Type B pancreatic cell (in vitro differentiated cells): ENCODE measurements around the gene DPF3. TPM values are rescaled to one million over a fixed set of nuclear protein-coding genes. Genes with fewer than 3 reads are reported as not detected.

Source experiments
- DNase-seq: peaks from one replicate; pipeline ENCODE4 v3.0.0; 2021; ENCODE audit warnings: mixed read lengths; ENCODE audit not compliant: unreplicated experiment; ENCODE audit errors: extremely low spot score
- H3K27ac Mint-ChIP-seq: 2 replicates; pipeline ENCODE4 v1.8.0; 2021; ENCODE audit warnings: mild to moderate bottlenecking, mixed read lengths
- H3K27me3 Mint-ChIP-seq: 2 replicates; pipeline ENCODE4 v1.8.0; 2021; ENCODE audit warnings: mixed read lengths
- H3K36me3 Mint-ChIP-seq: 2 replicates; pipeline ENCODE4 v1.8.0; 2021; ENCODE audit warnings: mixed read lengths
- H3K4me1 Mint-ChIP-seq: one replicate; pipeline ENCODE4 v1.8.0; 2021; ENCODE audit warnings: mixed read lengths; ENCODE audit not compliant: unreplicated experiment
- H3K4me3 Mint-ChIP-seq: 2 replicates; pipeline ENCODE4 v1.8.0; 2021; ENCODE audit warnings: mild to moderate bottlenecking, mixed read lengths
- H3K9me3 Mint-ChIP-seq: 2 replicates; pipeline ENCODE4 v1.8.0; 2021; ENCODE audit warnings: mixed read lengths
- CTCF ChIP-seq: fragments of 200-600 bp; sonication (generic); conservative IDR thresholded peaks from 2 replicates; pipeline ENCODE4 v1.5.0; 2021; ENCODE audit warnings: antibody characterized with exemption, mild to moderate bottlenecking
- total RNA-seq: library from RNA; stranded (reverse); gene quantifications from 2 replicates; pipeline ENCODE4 v1.2.1, GENCODE V29; 2021; ENCODE audit warnings: low replicate concordance

DPF3 gene
- total RNA-seq, 1 donor from 2014 or later = 4.5 TPM

- Mint-ChIP-seq H3K4me1 (peaks cover 10% of the 10 kb centered on the region), H3K36me3 (peaks cover 4% of the 10 kb centered on the region), H3K9me3 (peaks cover 5% of the 10 kb centered on the region), H3K4me3 (no peak overlapping the region), H3K27ac (no peak overlapping the region), H3K27me3 (peaks cover 11% of the 10 kb centered on the region)
- no peak for DNase-seq
- no peak for TF ChIP-seq CTCF
These were observed 218.8 kb downstream of the DPF3 start for GRCh38 chr14:72675126-72675525.

GRCh38 chr14:72673179-72673578, 220.7 kb downstream of the DPF3 start:
- TF ChIP-seq CTCF = no peak
- Mint-ChIP-seq H3K9me3 (peaks cover 5% of the 10 kb centered on the region), H3K36me3 (peaks cover 4% of the 10 kb centered on the region), H3K27ac (no peak overlapping the region), H3K4me1 (no peaks in the 10 kb centered on the region), H3K4me3 (no peak overlapping the region), H3K27me3 (peaks cover 3% of the 10 kb centered on the region)
- no peak for DNase-seq

- peaks cover 3% of the 10 kb centered on the region for H3K27me3 Mint-ChIP-seq
- peaks cover 7% of the 10 kb centered on the region for H3K36me3 Mint-ChIP-seq
- no peak overlapping the region for H3K4me3 Mint-ChIP-seq
- peaks cover 9% of the 10 kb centered on the region for H3K9me3 Mint-ChIP-seq
- no peak for DNase-seq
- no peak overlapping the region for H3K27ac Mint-ChIP-seq
- no peak for TF ChIP-seq CTCF
- H3K4me1 Mint-ChIP-seq = peaks cover 17% of the 10 kb centered on the region
These were observed 227.3 kb downstream of the DPF3 start for GRCh38 chr14:72666610-72667009.

GRCh38 chr14:72665259-72665658, 228.6 kb downstream of the DPF3 start:
- peaks cover 17% of the 10 kb centered on the region for H3K4me1 Mint-ChIP-seq
- H3K36me3 Mint-ChIP-seq = peaks cover 4% of the 10 kb centered on the region
- DNase-seq = no peak
- peaks cover 9% of the 10 kb centered on the region for H3K9me3 Mint-ChIP-seq
- TF ChIP-seq CTCF = no peak
- H3K27ac Mint-ChIP-seq = no peak overlapping the region
- no peaks in the 10 kb centered on the region for H3K27me3 Mint-ChIP-seq
- no peak overlapping the region for H3K4me3 Mint-ChIP-seq

GRCh38 chr14:72664651-72665050, 229.2 kb downstream of the DPF3 start:
- DNase-seq = no peak
- Mint-ChIP-seq H3K36me3 (peaks cover 6% of the 10 kb centered on the region), H3K9me3 (peaks cover 9% of the 10 kb centered on the region), H3K27me3 (no peaks in the 10 kb centered on the region), H3K27ac (no peak overlapping the region), H3K4me3 (no peak overlapping the region), H3K4me1 (peaks cover 17% of the 10 kb centered on the region)
- TF ChIP-seq CTCF = no peak
